ENCODE data around the gene LRRC58. TPM values are rescaled to one million over a fixed set of nuclear protein-coding genes. Genes with fewer than 3 reads are reported as not detected.

Gene LRRC58
- total and polyA plus RNA-seq, 2 of the 13 experiments (the other 11 are each of a cell fraction or from before 2014, with no cell fraction given): 9.7 to 17.3 TPM

- TF ChIP-seq, protein P1, sequence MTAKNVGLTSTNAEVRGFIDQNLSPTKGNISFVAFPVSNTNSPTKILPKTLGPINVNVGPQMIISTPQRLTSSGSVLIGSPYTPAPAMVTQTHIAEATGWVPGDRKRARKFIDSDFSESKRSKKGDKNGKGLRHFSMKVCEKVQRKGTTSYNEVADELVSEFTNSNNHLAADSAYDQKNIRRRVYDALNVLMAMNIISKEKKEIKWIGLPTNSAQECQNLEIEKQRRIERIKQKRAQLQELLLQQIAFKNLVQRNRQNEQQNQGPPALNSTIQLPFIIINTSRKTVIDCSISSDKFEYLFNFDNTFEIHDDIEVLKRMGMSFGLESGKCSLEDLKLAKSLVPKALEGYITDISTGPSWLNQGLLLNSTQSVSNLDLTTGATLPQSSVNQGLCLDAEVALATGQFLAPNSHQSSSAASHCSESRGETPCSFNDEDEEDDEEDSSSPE (CRISPR knock-in tag; IDR thresholded peaks at IDR 0.05): peak; percentile 32; the same call in 1 of the 2 replicates
- TF ChIP-seq E2F5 (CRISPR knock-in tag; conservative IDR thresholded peaks at IDR 0.05) (no peak), NFIB (CRISPR knock-in tag; IDR thresholded peaks at IDR 0.05; ENCODE audit: borderline replicate concordance) (no peak), HOXA9 (CRISPR knock-in tag; IDR thresholded peaks at IDR 0.05; ENCODE audit: borderline replicate concordance) (no peak), KLF11 (CRISPR knock-in tag; IDR thresholded peaks at IDR 0.05) (no peak), NFYC (CRISPR knock-in tag; IDR thresholded peaks at IDR 0.05) (peak; percentile 56), ZFY (CRISPR knock-in tag; IDR thresholded peaks at IDR 0.05) (no peak), AHDC1 (CRISPR knock-in tag; IDR thresholded peaks at IDR 0.05; ENCODE audit: borderline replicate concordance) (peak; percentile 56; the same call in 1 of the 2 replicates), ZNF546 (CRISPR knock-in tag; conservative IDR thresholded peaks at IDR 0.05) (no peak), ZMAT3 (CRISPR knock-in tag; conservative IDR thresholded peaks at IDR 0.05) (peak; percentile 42; the same call in 1 of the 2 replicates), REPIN1 (CRISPR knock-in tag; IDR thresholded peaks at IDR 0.05; ENCODE audit: borderline replicate concordance, low read depth) (0 out of 2 replicates have a peak, but pooled peaks have one; percentile 21), ZHX1 (CRISPR knock-in tag; IDR thresholded peaks at IDR 0.05; ENCODE audit: low read depth) (no peak)
- TF ChIP-seq, protein P2, sequence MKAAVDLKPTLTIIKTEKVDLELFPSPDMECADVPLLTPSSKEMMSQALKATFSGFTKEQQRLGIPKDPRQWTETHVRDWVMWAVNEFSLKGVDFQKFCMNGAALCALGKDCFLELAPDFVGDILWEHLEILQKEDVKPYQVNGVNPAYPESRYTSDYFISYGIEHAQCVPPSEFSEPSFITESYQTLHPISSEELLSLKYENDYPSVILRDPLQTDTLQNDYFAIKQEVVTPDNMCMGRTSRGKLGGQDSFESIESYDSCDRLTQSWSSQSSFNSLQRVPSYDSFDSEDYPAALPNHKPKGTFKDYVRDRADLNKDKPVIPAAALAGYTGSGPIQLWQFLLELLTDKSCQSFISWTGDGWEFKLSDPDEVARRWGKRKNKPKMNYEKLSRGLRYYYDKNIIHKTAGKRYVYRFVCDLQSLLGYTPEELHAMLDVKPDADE (CRISPR knock-in tag; IDR thresholded peaks at IDR 0.05): no peak
- TF ChIP-seq, protein P3, sequence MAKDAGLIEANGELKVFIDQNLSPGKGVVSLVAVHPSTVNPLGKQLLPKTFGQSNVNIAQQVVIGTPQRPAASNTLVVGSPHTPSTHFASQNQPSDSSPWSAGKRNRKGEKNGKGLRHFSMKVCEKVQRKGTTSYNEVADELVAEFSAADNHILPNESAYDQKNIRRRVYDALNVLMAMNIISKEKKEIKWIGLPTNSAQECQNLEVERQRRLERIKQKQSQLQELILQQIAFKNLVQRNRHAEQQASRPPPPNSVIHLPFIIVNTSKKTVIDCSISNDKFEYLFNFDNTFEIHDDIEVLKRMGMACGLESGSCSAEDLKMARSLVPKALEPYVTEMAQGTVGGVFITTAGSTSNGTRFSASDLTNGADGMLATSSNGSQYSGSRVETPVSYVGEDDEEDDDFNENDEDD (CRISPR knock-in tag; IDR thresholded peaks at IDR 0.05; ENCODE audit: borderline replicate concordance): peak; percentile 46; the same call in 1 of the 2 replicates
- TF ChIP-seq, protein P4, sequence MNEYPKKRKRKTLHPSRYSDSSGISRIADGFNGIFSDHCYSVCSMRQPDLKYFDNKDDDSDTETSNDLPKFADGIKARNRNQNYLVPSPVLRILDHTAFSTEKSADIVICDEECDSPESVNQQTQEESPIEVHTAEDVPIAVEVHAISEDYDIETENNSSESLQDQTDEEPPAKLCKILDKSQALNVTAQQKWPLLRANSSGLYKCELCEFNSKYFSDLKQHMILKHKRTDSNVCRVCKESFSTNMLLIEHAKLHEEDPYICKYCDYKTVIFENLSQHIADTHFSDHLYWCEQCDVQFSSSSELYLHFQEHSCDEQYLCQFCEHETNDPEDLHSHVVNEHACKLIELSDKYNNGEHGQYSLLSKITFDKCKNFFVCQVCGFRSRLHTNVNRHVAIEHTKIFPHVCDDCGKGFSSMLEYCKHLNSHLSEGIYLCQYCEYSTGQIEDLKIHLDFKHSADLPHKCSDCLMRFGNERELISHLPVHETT (CRISPR knock-in tag; conservative IDR thresholded peaks at IDR 0.05): no peak
These were observed 74.4 kb downstream of the LRRC58 start (continued) for GRCh38 chr3:120274739-120275167.

Measured in HepG2 (cell line).